CD4-positive, alpha-beta T cell (primary cell): ENCODE data around the gene CLDN24. TPM values are rescaled to one million over a fixed set of nuclear protein-coding genes. Genes with fewer than 3 reads are reported as not detected.

Experiments used
- ATAC-seq: fragments of 200-7000 bp; cut with Tn5 transposase; one replicate; pipeline ENCODE4 v1.10.0; 2022; ENCODE audit warnings: mild to moderate bottlenecking; ENCODE audit not compliant: poor library complexity
- CTCF ChIA-PET: fragments of 350-600 bp; sonication (Branson Sonifier 250); formaldehyde crosslinking; loops from one replicate; lab custom pipeline; 2021; ENCODE audit warnings: antibody characterized with exemption, inconsistent platforms; lab: Charles Lee
- POLR2A ChIA-PET: fragments of 350-600 bp; sonication (Branson Sonifier 250); formaldehyde crosslinking; loops from one replicate; lab custom pipeline; 2021; ENCODE audit warnings: antibody characterized with exemption, inconsistent platforms; lab: Charles Lee
- DNase-seq, 14 experiments: peaks; one replicate each; pipeline ENCODE4 v3.0.0-alpha.2; 2013 to 2020; ENCODE audit warnings: mixed read lengths in 2 of 14
- H3K27ac ChIP-seq, 2 donors: one replicate each; pipeline versions ENCODE4 v1.5.1 to v1.7.0; 2013; ENCODE audit warnings: low read length in 2 of 2, low read depth in 1 of 2, mild to moderate bottlenecking in 1 of 2
- H3K27me3 ChIP-seq, 2 experiments: 1 replicate in 1 of 2; 2 replicates in 1 of 2; pipeline versions ENCODE4 v1.6.1 to v1.7.0; 2013; ENCODE audit warnings: low read length in 2 of 2, control low read depth in 1 of 2, mild to moderate bottlenecking in 1 of 2, moderate library complexity in 1 of 2; ENCODE audit not compliant: insufficient read depth in 2 of 2, control insufficient read depth in 1 of 2
- H3K36me3 ChIP-seq: one replicate; pipeline ENCODE4 v1.6.1; 2013; ENCODE audit warnings: low read length, control low read depth; ENCODE audit not compliant: insufficient read depth
- H3K4me1 ChIP-seq: one replicate; pipeline ENCODE4 v1.6.1; 2013; ENCODE audit warnings: low read length, control low read depth; ENCODE audit not compliant: insufficient read depth
- H3K4me3 ChIP-seq: one replicate; pipeline ENCODE4 v1.5.1; 2013; ENCODE audit warnings: mild to moderate bottlenecking, low read length, moderate library complexity
- H3K9me3 ChIP-seq, 2 experiments: 1 replicate in 1 of 2; 2 replicates in 1 of 2; pipeline versions ENCODE4 v1.6.1 to v1.7.0; 2013; ENCODE audit warnings: low read length in 2 of 2, mild to moderate bottlenecking in 2 of 2, control low read depth in 1 of 2, moderate library complexity in 1 of 2; ENCODE audit not compliant: control insufficient read depth in 1 of 2, insufficient read depth in 1 of 2
- H3K27ac Mint-ChIP-seq: one replicate; pipeline ENCODE4 v1.8.0; 2020; ENCODE audit warnings: mixed read lengths
- H3K27me3 Mint-ChIP-seq: one replicate; pipeline ENCODE4 v1.8.0; 2021; ENCODE audit warnings: mixed read lengths
- H3K36me3 Mint-ChIP-seq: one replicate; pipeline ENCODE4 v1.8.0; 2021; ENCODE audit warnings: low read depth, mixed read lengths
- H3K4me1 Mint-ChIP-seq: one replicate; pipeline ENCODE4 v1.8.0; 2021; ENCODE audit warnings: low read depth, mixed read lengths
- H3K4me3 Mint-ChIP-seq: one replicate; pipeline ENCODE4 v1.8.0; 2020; ENCODE audit warnings: mild to moderate bottlenecking, mixed read lengths
- H3K9me3 Mint-ChIP-seq: one replicate; pipeline ENCODE4 v1.8.0; 2020; ENCODE audit warnings: mixed read lengths
- CTCF ChIP-seq: fragments of 200-600 bp; IDR thresholded peaks from one replicate; pipeline ENCODE4 v1.8.0; 2022; ENCODE audit warnings: antibody characterized with exemption, mild to moderate bottlenecking
- intact Hi-C, 2 experiments: fragments of 100-400 bp; cut with DNase I in 1 of 2; cut with micrococcal nuclease in 1 of 2; formaldehyde crosslinking; loops; one replicate each; pipeline versions ENCODE4 v1.15.1 to v1.9.0; 2023 to 2025; cut with DNase I, micrococcal nuclease
- total RNA-seq, 174 experiments: library from RNA in 2 of 174; stranded (reverse) in 2 of 174; gene quantifications; one replicate each; pipeline ENCODE4 v1.2.3 and lab custom pipeline; 2021 to 2026

CLDN24 gene
- total RNA-seq, 2 experiments from 2014 or later: not detected

- Histone ChIP-seq H3K4me1 (peaks cover 8% of the 10 kb centered on the region), H3K27me3 (peaks cover 3 to 17% of the 10 kb centered on the region in 2 experiments), H3K4me3 (no peak overlapping the region), H3K36me3 (no peaks in the 10 kb centered on the region), H3K27ac (no peak overlapping the region), H3K9me3 (peaks cover 0 to 8% of the 10 kb centered on the region in 2 experiments)
- intact Hi-C loops: no loop called here
- no peaks in the 10 kb centered on the region for H3K9me3 Mint-ChIP-seq
- no peak for TF ChIP-seq CTCF
- no peak overlapping the region for H3K4me3 Mint-ChIP-seq
- ATAC-seq: no peak
- DNase-seq: no peak
- no peaks in the 10 kb centered on the region for H3K4me1 Mint-ChIP-seq
- CTCF ChIA-PET: no interaction called here
- no peak overlapping the region for H3K27ac Mint-ChIP-seq
- POLR2A ChIA-PET: no interaction called here
- no peaks in the 10 kb centered on the region for H3K36me3 Mint-ChIP-seq
- peaks cover 48% of the 10 kb centered on the region for H3K27me3 Mint-ChIP-seq
Measured at GRCh38 chr4:183345261-183345660, 23.0 kb upstream of the CLDN24 start.

GRCh38 chr4:183344523-183345255 lies 22.5 kb upstream of the CLDN24 start:
- DNase-seq: no peak
- no peak for ATAC-seq
- H3K4me3 Mint-ChIP-seq: no peak overlapping the region
- H3K27ac Mint-ChIP-seq: no peak overlapping the region
- H3K9me3 ChIP-seq: peaks cover 0 to 8% of the 10 kb centered on the region in 2 experiments
- H3K4me1 Mint-ChIP-seq: no peaks in the 10 kb centered on the region
- ChIA-PET POLR2A (no interaction called here), CTCF (no interaction called here)
- no peak overlapping the region for H3K4me3 ChIP-seq
- peaks cover 47% of the 10 kb centered on the region for H3K27me3 Mint-ChIP-seq
- H3K27ac ChIP-seq: no peak overlapping the region
- H3K4me1 ChIP-seq: peaks cover 8% of the 10 kb centered on the region
- no peaks in the 10 kb centered on the region for H3K9me3 Mint-ChIP-seq
- intact Hi-C loops: no loop called here
- H3K27me3 ChIP-seq: peaks cover 3 to 17% of the 10 kb centered on the region in 2 experiments
- TF ChIP-seq CTCF: no peak
- no peaks in the 10 kb centered on the region for H3K36me3 Mint-ChIP-seq
- no peaks in the 10 kb centered on the region for H3K36me3 ChIP-seq

GRCh38 chr4:183343730-183344129 lies 21.5 kb upstream of the CLDN24 start:
- ChIA-PET CTCF (no interaction called here), POLR2A (no interaction called here)
- no peak for DNase-seq
- Histone ChIP-seq H3K27me3 (peaks cover 3 to 17% of the 10 kb centered on the region in 2 experiments), H3K27ac (no peak overlapping the region), H3K36me3 (no peaks in the 10 kb centered on the region), H3K4me1 (peaks cover 8% of the 10 kb centered on the region), H3K4me3 (no peak overlapping the region), H3K9me3 (peaks cover 0 to 8% of the 10 kb centered on the region in 2 experiments)
- H3K27ac Mint-ChIP-seq: no peak overlapping the region
- no peaks in the 10 kb centered on the region for H3K4me1 Mint-ChIP-seq
- no peaks in the 10 kb centered on the region for H3K36me3 Mint-ChIP-seq
- H3K27me3 Mint-ChIP-seq: peaks cover 38% of the 10 kb centered on the region
- no peaks in the 10 kb centered on the region for H3K9me3 Mint-ChIP-seq
- no peak for TF ChIP-seq CTCF
- intact Hi-C loops: no loop called here
- ATAC-seq: no peak
- H3K4me3 Mint-ChIP-seq: no peak overlapping the region
